GM18505 (cell line): ENCODE measurements around the gene SCAF8.
"Not testable (repeated sequence)": the region's sequence is repeated elsewhere in the genome, so short reads cannot be mapped to it uniquely, and the experiment has no call there.

Experiments
- ATAC-seq: cut with Tn5 transposase; IDR thresholded peaks from one replicate; pipeline ENCODE4 v1.9.1; 2021; ENCODE audit not compliant: unreplicated experiment
- POLR2A ChIP-seq: IDR thresholded peaks from 4 replicates; pipeline ENCODE4 v1.6.1; 2011; ENCODE audit warnings: borderline replicate concordance; ENCODE audit not compliant: insufficient read depth, insufficient read length; ENCODE audit errors: extremely low read depth

SCAF8 gene

GRCh38 chr6:154782193-154782592 lies 49.0 kb downstream of the SCAF8 start:
- TF ChIP-seq POLR2A = no peak
- no peak for ATAC-seq

DNA sequence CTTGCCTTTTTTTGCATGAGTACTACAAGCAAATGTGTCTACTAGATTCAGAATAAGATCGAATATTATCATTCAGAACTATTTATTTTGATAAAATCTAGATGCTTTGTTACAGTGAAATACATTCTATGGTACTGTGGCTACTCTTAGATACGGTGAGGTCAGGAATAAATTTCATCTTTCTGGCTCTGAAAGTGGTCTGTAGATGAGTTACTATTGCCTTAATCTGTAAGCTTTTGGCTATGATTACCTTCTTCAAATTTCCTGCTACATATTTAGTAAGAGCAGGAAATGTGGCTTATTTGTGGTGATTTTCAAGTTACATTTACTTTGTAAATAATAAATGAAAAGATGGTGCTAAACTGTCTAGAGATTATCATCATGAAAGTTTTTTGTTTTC lies 50.0 kb downstream of the SCAF8 start:
- no peak for TF ChIP-seq POLR2A
- no peak for ATAC-seq

DNA sequence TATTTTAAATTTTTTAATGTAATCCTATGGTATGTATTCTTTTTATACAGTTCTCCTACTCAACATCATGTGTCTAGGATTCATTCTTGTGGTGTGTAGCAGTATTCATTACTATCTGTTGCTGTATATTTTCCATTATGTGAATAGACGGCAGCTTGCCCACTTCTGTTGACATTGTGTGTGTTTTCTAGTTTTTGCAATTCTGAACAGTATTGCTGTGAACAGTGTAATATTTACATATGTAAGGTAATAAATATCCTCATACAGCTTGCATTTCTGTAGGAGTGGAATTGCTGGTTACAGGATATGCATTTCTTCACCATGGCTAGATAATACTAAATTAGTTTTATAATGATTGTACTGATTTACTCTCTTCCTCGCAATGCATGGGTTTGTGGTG lies 51.9 kb downstream of the SCAF8 start:
- no peak for TF ChIP-seq POLR2A
- ATAC-seq = no peak

DNA sequence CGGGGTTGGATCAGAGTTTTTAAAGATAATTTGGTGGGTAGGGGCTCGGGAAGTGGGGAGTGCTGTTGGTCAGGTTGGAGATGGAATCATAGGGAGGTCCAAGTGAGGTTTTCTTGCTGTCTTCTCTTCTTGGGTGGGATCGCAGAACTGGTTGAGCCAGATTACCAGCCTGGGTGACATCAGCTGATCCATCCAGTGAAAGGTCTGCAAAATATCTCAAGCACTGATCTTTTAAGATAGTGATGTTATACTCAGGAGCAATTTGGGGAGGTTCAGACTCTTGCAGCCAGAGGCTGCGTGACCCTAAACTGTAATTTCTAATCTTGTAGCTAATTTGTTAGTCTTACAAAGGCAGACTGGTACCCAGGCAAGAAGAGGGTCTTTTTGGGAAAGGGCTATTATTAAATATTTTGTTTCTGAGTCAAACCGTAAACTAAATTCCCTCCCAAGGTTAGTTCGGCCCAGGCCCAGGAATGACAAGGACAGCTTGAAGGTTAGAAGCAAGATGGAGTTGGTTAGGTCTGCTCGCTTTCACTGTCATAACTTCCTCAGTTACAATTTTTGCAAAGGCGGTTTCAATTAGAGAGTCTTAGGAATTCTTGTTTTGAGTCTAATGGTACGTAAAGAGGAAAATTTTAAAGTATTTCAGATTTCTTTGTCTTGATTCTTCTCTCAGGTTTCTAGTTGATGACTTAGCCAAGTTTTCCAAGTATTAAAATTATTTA lies 53.1 kb downstream of the SCAF8 start:
- ATAC-seq = no peak
- no peak for TF ChIP-seq POLR2A

- no peak for ATAC-seq
- no peak for TF ChIP-seq POLR2A
Measured at GRCh38 chr6:154791556-154792317, 58.5 kb downstream of the SCAF8 start.

DNA sequence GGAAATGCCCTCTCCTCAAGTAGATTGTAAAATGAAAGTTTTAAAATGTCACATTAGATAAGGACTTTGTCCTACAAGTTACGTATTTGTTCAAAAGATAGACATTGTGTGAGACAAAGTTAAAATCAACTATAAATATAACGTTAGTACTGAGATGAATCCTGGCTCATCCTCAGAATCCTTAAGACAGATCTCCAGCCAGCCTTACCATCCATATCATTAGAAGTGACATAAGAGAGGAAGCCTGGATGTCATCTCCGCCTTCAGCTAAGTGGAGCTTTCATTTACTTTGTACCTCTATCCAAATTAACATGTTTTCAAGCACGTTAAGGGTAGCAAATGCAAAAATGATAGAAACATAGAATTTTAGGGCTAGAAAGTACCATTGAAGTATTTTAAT lies 59.1 kb downstream of the SCAF8 start:
- ATAC-seq = no peak

DNA sequence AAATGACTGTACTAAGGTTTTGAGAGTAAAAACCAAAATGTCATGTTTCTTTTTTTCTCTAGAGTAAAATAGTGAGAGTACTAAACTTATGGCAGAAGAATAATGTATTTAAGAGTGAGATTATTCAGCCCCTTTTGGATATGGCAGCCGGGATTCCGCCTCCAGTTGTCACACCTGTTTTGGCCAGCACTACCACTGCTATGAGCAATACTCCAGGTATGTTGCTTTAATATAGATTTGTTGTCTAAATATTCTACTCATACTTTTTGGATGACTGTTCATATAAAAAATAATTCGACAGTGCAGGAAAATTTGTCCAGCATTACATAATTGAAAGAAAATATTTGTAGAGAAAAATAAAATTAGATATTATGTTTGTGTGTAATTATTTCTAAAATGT lies 59.5 kb downstream of the SCAF8 start:
- no peak for ATAC-seq
- no peak for TF ChIP-seq POLR2A

More for the DNA sequence above, 59.1 kb downstream of the SCAF8 start:
- no peak for TF ChIP-seq POLR2A

GRCh38 chr6:154796484-154796883 lies 63.3 kb downstream of the SCAF8 start:
- TF ChIP-seq POLR2A = no peak
- no peak for ATAC-seq

GRCh38 chr6:154797857-154798256 lies 64.6 kb downstream of the SCAF8 start:
- no peak for ATAC-seq
- TF ChIP-seq POLR2A = no peak

DNA sequence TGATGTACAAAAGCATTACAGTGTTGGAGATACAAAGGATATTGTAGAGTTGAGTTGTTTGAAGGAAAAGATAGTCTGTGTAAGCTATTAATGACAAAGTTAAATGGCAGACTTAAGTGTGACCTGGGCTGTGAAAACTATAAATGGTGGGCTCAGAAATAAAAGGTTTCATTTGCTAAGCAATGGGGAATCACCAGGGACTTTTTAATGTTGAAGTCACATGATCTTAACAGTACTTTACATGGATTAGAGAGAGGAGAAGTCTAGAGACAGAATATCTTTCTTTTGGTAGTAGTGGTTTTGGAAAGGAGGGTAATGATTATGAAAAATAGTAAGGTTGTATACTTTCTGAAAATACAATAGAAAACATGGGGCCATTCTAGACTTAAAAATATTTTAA lies 67.1 kb downstream of the SCAF8 start:
- ATAC-seq = no peak
- TF ChIP-seq POLR2A = no peak

DNA sequence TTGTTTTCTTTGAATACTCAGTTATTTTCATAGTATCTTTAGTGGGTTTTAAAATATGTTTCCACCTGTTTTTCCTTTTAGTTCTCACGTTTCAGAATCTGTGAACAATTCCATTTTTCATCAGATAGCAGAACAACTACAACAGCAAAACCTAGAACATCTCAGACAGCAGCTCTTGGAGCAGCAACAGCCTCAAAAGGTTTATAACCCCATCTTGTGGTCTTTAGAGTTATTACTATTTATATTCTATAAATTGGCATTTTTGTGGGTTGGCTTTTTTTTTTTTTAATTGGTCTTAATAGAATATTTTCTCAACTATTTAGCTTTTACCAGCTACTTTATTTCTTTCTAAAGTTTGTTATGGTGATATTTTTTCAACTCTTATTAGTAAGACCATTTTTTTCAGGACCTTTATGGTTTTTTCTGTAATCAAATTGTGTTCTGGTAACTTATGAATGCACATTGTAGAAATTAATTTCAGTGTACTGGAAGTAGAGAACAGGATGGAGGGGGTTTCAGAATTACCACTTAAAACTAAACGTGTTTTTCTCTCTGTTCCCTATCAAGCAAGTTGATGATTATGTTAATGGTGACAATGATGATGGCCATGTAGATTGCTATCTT lies 72.2 kb downstream of the SCAF8 start:
- ATAC-seq = no peak
- TF ChIP-seq POLR2A = no peak

GRCh38 chr6:154806804-154807203 lies 73.6 kb downstream of the SCAF8 start:
- no peak for ATAC-seq
- TF ChIP-seq POLR2A = no peak

- not testable (repeated sequence) for ATAC-seq
Measured at GRCh38 chr6:154811663-154812062, 78.4 kb downstream of the SCAF8 start.

GRCh38 chr6:154814063-154814462 lies 80.8 kb downstream of the SCAF8 start:
- TF ChIP-seq POLR2A = no peak
- peak; percentile 84 for ATAC-seq
